ENCODE data around the gene AUTS2. TPM values are rescaled to one million over a fixed set of nuclear protein-coding genes. Genes with fewer than 3 reads are reported as not detected.

AUTS2 gene
- total and polyA plus RNA-seq, 10 donors, result 6.1 to 54.8 (median 29.1) TPM

- no peaks in the 10 kb centered on the region for H3K9me3 ChIP-seq
- TF ChIP-seq POLR2A (IDR thresholded peaks at IDR 0.05) (no peak), CTCF (IDR thresholded peaks at IDR 0.05 in 8 of 11, conservative IDR thresholded peaks at IDR 0.05 in 3 of 11) (no peak), POLR2AphosphoS5 (IDR thresholded peaks at IDR 0.05) (no peak)
- intact Hi-C loops (cut with DNase I; ENCODE audit: low total_unique reads), result no loop called here
- DNase-seq, result no peak
- H3K4me1 ChIP-seq, result peaks cover 0 to 12% (median 0%) of the 10 kb centered on the region in 6 donors
- no peaks in the 10 kb centered on the region for H3K27me3 ChIP-seq (replicated peaks in 1 of 7)
- no peak overlapping the region for H3K27ac ChIP-seq
- 71 to 89% (median 76%) methylated on average over 4 of the region's 4 CpGs for WGBS, 5 donors
- no peak overlapping the region for H3K4me3 ChIP-seq
- H3K36me3 ChIP-seq, result peaks cover 0 to 10% (median 0%) of the 10 kb centered on the region in 6 donors
Measured at GRCh38 chr7:70565721-70566370, 967.6 kb downstream of the AUTS2 start.

- DNase-seq, result no peak
- TF ChIP-seq POLR2AphosphoS5 (IDR thresholded peaks at IDR 0.05) (no peak), CTCF (IDR thresholded peaks at IDR 0.05 in 8 of 11, conservative IDR thresholded peaks at IDR 0.05 in 3 of 11) (no peak), POLR2A (IDR thresholded peaks at IDR 0.05) (no peak)
- H3K27ac ChIP-seq, result no peak overlapping the region
- H3K36me3 ChIP-seq, result peaks cover 0 to 10% (median 0%) of the 10 kb centered on the region in 6 donors
- whole genome bisulfite sequencing, 5 donors, result 75 to 89% (median 76%) methylated on average over 3 of the region's 3 CpGs
- no peaks in the 10 kb centered on the region for H3K27me3 ChIP-seq (replicated peaks in 1 of 7)
- H3K4me1 ChIP-seq, result peaks cover 0 to 12% (median 0%) of the 10 kb centered on the region in 6 donors
- intact Hi-C loops (cut with DNase I; ENCODE audit: low total_unique reads), result no loop called here
- H3K9me3 ChIP-seq, result no peaks in the 10 kb centered on the region
- H3K4me3 ChIP-seq, result no peak overlapping the region
Measured at GRCh38 chr7:70566671-70567070, 968.4 kb downstream of the AUTS2 start.

GRCh38 chr7:70568674-70569334 lies 970.5 kb downstream of the AUTS2 start:
- WGBS, 5 donors, result 64 to 82% (median 74%) methylated on average over 8 of the region's 8 CpGs
- Histone ChIP-seq H3K27ac (peak overlapping the region in 4 of 8 donors; percentile 13 to 58 (median 34)), H3K27me3 (replicated peaks in 1 of 7) (no peaks in the 10 kb centered on the region)

More at GRCh38 chr7:70568674-70569334, 970.5 kb downstream of the AUTS2 start:
- DNase-seq, result no peak
- Histone ChIP-seq H3K36me3 (peaks cover 0 to 10% (median 0%) of the 10 kb centered on the region in 6 donors), H3K4me3 (no peak overlapping the region), H3K4me1 (peaks cover 0 to 12% (median 0%) of the 10 kb centered on the region in 6 donors), H3K9me3 (no peaks in the 10 kb centered on the region)
- intact Hi-C loops (cut with DNase I; ENCODE audit: low total_unique reads), result no loop called here
- TF ChIP-seq POLR2AphosphoS5 (IDR thresholded peaks at IDR 0.05), result no peak
- no peak for TF ChIP-seq CTCF (IDR thresholded peaks at IDR 0.05 in 8 of 11, conservative IDR thresholded peaks at IDR 0.05 in 3 of 11)
- no peak for TF ChIP-seq POLR2A (IDR thresholded peaks at IDR 0.05)

Measured in spleen (tissue), 11 donors.